Stimulated activated naive CD4-positive, alpha-beta T cell treated with Interleukin-2 at 50 U/mL for 16 hours (primary cell): Measurements from ENCODE around the gene KRT16.
"Not testable (repeated sequence)": the region's sequence is repeated elsewhere in the genome, so short reads cannot be mapped to it uniquely, and the experiment has no call there.

Source experiments
- DNase-seq: peaks from one replicate; lab custom pipeline; 2025; lab: John Stamatoyannopoulos, UW

KRT16 gene

DNA sequence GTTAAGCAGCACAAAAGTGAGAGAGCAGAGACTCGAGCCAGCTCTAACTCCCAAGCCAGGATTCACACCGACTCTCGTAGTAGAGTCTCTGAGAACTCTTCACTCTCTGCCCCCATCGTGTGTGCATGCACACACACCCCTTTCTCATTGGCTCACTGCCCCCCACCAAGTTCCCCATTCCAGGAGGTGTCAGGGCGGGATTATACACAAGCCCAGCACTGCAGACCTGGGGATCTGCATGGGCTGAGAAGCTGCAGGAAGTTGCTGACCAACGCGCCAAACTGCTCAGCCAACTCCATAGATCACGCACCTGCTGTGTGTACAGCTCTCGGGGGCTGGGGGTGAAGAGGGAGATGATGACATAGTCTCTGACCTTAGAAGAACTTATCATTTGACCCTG is 2.2 kb upstream of the KRT16 start:
- not testable (repeated sequence) for DNase-seq

DNA sequence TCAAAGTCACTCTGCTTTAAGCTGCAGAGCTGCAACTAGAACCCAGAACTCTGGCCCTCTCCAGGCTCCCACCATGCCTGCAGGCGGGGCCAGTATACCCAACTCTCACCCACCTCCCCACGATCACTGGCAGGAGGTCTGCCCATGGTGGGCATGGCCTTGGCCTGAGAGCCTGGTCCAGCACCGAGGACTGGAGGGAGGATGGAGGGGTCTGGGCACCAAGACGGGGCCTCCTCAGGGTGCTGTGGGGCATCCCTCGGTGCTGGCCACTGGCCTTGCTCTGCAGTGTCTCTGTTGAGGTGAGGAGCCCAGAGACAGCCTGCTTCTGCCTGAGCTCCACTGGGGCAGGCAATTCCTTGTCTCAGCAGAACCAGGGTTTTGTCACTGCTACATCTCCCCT is 1.5 kb upstream of the KRT16 start:
- no peak for DNase-seq

DNA sequence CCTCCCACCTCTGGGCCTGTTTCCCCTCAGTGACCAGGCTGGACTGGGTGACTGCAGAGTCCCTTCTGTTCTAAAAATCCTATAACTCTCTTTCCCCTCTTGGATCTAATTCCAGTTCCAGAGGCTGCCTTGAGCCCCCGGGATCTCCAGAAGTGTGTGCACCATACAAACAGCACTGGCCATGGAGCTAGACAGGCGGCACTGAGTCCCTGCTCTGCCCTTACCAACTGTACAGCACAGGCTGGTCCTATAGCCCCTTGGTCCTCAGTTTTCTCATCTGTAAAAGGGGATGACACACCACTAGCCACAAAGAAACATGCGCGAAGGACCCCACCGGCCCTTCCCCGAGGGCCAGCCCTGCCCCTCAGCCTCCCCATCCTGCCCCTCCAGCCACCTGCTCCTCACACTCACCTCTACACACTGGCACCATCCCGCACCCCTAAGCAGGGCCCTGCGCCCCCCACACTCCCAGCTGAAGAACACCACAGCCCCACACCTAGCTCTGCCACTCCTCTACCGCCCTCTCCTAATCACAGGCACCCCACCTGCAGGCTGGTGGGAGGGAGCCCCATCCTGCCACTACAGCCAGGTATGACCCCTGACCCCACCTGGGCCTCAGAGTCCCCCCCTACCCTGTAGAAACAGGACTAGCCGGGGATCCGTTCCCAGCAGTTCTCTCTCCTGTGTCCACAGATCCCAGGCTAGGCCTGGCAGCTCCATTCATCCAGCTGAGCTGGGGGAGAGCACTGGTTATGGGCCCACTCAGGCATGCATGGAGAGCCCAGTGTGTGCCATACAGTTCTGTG is 913 bp upstream of the KRT16 start:
- no peak for DNase-seq

DNA sequence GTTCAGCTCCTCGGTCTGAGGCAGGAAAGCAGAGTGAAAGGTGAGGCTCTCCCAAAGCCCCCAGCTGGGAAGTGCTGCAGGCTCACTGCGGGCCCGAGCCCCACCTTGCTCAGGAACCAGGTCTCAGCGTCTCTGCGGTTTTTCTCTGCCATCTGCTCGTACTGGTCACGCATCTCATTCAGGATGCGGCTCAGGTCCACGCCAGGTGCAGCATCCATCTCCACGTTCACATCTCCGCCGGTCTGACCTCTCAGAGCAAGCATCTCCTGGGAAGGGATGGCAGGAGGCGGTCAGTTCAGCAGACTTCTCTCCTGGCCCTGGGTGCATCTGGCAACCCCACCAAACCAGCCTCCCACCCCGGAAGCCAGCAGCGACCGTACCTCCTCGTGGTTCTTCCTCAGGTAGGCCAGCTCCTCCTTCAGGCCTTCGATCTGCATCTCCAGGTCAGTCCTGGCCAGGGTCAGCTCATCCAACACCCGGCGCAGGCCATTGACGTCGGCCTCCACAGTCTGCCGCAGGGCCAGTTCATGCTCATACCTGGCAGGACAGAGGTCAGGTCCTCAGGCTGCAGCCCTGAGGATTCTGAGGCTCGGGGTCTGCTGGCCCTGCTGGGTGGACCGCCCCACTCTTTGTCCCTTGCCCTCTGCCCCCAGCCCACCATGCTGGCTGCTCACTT is 1.5 kb downstream of the KRT16 start:
- no peak for DNase-seq

DNA sequence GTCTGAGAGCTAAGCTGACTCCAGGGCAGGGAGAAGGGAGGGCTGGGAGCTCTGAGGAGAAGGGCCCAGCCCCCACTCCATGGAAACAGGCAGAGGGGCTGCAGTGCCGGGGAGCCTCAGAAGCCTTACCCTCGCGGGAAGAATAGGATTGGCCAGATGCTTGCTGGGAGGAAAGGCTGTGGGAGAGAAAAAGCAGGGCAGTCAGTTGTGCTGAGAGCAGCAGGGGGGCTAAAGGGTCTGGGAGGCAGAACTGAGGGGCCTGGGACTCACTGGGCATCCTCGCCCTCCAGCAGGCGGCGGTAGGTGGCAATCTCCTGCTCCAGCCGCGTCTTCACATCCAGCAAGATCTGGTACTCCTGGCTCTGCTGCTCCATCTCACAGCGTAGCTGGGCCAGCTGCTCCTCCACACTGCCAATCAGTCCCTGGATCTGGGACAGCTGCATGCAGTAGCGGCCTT is 2.5 kb downstream of the KRT16 start:
- DNase-seq, result not testable (repeated sequence)

DNA sequence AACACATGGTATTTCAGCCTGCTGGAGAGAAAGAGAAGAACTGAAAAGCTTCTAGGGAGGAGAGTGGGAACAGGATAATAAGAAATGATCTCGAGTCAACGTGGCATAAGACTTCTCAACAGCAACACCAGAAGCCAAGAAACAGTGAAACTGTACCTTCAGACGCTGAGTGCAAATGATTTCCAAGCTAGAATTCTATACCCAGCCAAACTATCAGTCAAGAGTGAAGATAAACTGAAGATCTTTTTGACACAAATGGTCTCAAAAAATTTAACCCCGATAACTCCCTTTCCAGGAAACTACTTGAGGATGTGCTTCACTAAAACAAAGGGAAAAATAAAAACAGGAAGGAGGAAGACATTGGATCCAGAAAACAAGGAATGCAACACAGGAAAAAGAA is 5.6 kb downstream of the KRT16 start:
- DNase-seq, result not testable (repeated sequence)

DNA sequence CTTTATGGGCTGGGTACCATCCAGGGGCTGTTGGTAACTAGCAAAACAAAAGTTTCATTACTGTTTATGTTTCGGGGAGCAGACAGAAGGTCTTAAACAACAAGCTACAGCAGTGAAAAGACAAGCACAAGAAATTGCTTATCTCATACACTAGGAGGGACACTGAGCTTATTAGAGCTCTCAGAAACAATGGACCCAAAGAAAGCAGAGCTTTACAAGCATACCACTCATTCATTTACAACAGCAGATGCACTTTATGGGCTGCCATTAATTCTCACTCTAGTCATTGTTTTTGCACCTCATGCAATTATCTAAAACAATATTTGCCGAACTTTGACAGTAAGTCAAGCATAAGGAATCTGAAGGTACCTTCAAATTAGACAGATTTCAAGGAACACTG is 10.0 kb downstream of the KRT16 start:
- no peak for DNase-seq

DNA sequence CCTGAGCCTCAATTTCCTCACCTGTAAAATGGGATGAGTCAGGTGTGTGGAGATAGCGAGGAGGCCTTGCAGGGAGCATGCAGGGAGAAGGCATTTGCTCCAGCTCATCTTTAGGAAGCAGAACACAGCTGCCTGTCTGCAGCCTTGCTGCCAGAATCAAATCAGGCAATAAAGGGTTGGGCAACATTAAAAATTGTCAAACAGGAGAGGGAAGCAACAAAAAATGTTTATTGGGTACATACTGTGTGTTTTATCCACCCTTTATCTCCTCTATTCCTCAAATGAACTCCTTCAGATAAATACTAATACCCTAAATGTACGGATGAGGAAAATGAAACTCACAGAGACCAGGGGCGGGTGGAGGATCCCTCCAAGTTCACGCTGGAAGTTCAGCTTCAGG is 12.2 kb downstream of the KRT16 start:
- DNase-seq, result no peak

DNA sequence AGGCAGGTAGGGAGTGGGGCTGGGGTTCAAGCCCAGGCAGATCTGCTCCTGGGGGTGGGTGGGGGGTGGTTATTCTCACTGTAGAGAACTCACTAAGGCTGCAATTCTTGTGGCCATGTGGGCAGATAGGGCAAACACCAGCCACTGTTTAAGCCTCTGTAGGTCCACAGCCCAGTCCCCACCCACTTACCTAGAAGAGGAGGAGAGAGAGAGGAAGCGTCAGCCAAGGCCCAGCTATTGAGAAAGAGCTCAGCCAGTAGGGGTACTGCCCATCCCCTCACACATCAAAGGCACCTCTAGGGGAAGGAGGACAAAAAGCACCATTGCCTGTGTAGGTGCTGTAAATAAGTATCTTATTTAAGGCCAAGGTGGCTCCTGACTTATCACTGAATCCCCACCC is 12.9 kb downstream of the KRT16 start:
- DNase-seq, result no peak

DNA sequence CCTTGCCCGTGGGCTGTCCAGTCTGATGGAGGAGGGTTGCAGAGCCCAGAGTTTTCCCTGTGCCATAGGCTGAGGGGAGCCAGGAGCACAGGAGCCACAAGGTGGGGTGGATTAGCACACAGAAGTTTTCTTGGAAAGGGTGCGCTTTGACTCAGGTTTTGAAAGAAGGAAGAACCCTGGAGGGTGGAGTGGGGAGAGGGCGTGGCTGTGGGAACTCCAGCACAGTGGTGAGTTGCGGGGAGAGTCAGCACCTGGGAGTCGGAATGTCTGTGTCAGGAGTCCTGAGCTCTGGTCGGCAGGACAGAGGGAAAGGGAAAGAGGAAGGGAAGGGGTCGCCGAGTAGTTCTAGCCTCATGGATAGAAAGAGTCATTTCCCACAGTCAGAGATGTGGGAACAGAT is 17.0 kb downstream of the KRT16 start:
- no peak for DNase-seq

DNA sequence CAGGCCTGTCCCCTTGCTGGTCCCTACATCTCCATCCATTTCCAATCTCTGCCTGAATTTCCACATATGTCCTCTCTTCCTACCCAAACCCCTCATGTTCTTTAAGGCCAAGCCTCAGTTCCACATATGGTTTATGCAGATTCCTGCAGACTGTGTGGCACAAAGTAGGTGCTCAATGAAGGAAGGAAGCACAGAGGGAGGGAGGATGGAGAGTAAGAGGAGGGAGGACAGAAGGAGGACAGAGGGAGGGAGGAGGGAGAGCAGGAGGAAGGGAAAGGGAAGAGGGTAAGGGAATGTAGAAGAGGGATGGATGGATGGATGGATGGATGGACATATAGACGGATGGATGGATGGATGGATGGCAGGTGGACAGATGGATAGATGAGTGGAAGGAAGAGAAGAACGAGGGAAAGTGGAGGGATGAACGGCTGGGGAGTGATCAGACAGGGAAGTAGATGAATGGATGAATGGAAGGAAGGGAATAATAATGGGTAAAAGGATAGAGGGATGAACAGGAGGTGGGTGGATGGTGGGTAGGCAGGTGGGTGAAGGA is 18.1 kb downstream of the KRT16 start:
- no peak for DNase-seq

DNA sequence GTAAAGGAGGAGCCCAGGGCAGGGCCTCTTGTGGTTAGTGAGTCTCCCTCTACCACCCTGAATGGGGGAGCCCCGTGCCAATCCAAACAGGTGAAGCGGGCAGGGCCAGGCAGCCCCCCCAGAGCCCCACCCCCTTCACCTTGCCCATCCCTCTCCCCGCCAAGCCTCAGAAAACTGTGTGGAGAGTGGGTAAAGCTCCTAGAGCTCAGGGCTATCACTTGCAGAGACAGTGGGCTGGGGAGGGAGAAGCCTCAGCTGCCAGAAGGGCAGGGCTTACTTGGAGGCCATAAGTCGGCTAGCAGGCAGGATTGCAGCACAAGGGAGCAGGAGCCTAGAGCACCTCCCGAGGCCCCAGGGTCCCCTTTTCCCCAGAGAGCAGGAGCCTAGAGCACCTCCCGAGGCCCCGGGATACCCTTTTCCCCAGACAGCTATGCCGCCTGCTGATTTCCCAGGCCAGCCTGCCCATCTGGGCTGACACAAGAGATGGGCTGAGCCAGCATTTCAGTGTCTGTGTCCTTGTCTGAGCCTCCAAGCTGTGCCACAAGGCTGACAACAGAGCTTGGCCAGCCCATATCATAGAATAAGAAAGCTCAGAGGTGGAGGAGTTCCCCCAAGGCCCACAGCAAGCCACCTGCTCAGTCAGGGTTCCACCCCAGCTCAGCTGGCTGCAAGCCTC is 19.1 kb downstream of the KRT16 start:
- DNase-seq, result no peak

DNA sequence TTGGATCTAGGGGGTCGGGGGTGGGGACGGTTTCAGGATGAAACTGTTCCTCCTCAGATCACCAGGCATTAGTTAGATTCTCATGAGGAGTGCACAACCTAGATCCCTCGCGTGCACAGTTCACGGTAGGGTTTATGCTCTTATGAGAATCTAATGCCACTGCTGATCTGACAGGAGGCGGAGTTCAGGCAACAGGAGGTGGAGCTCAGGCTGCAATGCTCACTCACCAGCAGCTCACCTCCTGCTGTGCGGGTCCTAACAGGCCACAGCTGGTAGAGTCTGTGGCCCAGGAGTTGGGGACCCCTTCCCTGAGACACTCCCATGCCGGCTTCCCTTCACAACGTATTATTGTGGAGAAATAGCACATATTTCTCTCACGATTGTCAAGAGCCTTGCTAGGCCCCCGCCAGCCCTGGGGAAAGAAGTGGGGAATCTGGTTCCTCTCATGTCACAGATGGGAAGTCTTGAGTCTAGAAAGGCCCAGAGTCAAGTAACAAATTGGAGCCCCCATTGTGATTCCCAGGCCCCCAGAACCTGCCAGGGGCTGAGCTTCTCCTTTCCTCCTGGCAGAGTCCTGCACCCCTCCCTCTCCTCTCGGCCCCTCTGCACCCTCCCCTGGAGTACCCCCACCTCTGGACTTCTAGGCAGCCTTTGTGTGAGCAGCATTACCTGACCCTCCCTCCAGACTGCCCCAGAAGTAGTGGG is 19.8 kb downstream of the KRT16 start:
- no peak for DNase-seq

DNA sequence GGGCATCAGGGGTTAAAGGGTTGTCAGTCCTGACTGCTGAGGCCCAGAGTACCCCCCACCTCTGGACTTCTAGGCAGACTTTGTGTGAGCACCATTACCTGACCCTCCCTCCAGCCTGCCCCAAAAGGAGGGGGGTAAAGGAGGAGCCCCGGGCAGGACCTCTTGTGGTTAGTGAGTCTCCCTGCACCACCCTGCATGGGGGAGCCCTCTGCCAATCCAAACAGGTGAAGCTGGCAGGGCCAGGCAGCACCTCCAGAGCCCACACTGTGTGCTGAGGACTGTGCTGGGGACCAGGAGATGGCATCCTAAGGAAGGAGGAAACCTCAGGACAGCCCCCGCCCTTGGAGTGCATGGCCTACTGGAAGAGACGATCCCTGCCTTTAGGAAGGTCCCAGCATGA is 23.3 kb downstream of the KRT16 start:
- DNase-seq, result no peak

DNA sequence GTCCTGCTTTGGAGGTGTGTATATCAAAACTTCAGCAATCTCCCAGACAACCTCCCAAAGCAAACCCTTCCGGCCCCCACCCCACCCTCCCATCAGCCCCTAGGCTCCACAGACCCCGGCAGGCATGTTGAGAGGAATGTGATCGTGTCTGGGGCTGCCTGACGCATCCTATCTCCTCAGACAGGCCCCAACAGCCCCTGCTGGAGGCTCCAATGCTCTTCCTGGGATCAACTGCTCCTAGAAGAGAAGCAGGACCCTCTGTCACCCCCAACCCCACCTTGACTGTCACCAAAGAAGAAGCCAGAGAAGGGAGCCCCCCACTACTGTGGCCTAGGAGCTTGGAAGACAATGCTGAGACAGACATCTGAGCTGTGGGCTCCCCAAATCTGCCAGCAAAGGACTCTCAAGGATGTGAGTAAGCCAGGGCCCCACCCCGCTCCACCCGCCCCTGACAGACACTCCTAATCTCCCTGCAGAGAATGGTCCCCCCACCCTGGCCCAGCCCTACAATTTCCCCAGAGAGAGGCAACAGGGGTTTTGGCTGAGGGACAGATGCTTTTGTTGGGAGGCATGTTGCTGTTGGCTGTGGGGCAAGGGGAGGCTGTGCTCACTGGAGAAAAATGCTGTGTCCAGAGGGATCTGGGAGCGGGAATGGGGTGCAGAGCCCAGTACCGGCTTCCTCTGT is 24.3 kb downstream of the KRT16 start:
- no peak for DNase-seq

DNA sequence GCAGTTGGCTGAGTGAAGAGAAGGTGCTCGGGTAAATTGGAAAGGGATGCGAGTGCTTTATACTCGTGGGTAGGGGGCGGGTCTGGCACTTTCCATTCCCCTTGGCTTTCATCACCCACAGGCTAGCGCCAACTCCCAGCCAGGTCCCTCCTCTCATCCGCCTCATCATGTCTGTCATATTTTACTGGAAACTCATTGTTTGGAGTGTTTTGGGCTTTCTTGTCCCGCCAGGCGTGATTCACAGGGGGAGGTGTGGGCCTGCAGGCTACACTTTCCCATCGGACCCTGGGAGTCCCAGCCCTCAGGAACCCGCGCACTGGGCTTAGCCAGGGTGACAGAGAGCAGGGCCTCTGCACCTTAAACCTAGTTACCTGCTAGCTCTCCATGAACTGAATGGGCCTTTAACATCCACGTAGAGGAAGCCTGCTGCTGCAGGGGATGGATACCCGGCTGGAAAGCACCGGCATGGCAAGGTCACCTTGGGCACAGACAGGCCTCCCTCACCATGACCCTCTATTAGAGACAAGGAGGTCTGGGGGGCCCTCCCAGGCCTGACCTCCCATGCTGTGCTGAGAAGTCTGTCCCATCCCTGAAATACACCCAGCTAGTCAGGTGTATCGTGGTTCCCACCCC is 25.6 kb downstream of the KRT16 start, which contains the start of gene KRT14:
TSS of gene KRT14 (minus strand) at position 33 of the 633 bp plus-strand sequence. CDS start 61 bp downstream, outside the sequence.
- DNase-seq, result no peak

DNA sequence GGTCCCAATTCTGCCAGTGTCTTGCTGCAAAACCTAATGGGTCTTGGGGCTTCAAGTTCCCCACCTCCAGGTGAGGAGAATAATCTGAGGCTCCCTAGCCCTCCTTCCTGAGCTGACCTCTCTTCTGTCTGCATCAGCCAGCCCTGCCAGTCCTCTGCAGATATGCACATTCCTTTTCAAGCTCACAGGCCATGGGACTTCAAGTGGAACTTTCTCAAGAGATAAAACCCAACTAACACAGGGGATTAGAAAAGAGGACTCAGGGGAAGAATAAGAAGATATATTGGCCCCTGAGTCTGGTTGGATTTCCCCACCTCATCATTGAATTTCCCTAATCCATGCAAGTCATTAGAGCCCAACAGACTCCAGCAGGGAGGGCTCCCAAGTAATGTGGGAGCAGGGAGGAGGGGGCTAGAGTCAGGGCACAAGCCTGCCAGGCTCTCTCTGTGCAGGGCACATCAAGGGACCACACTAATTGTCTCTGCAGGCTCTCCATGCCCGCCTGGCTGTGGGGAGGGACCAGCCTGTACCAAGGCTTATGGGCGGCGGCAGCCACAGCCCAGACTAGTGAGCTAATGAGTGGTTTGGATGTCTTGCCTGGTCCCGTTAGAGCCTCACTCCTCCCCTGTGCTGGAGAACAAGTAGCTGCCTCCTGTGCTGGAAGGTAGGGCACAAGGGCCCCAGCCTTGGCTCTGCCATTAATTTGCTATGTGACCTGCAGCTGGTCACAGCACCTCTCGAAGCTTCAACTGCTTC is 27.1 kb downstream of the KRT16 start:
- DNase-seq, result no peak

DNA sequence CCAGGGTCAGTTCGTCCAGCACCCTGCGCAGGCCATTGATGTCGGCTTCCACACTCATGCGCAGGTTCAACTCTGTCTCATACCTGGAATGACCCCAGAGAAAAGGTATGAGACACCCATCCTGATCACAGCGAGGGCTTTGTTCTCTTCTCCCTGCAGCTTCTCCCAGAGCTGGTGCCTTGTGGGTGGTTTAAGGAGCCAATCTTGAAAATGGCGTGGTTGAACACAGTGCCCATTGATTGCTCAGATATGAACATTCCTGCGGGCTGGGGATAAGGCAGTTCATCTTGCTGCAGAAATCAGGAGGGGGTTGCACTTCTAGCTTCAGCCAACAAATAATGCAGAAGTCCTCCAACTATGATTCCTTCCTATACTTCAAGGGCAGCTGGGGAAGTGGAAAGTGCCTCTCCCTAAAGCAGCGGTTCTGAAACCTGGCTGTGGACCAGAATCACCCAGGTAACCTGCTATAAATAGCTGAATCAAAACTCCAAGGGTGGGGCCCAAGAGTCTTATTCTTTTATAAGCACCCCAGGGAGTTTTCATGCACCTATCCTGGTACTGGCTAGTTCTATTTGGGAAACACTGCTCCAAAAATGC is 28.1 kb downstream of the KRT16 start:
- DNase-seq, result not testable (repeated sequence)
